HEK293 (cell line): ENCODE data around the gene SYTL5.

Source experiments
- SETDB1 ChIP-seq: IDR thresholded peaks from one replicate; pipeline ENCODE4 v1.6.1; 2017; ENCODE audit warnings: mild to moderate bottlenecking, low read length, moderate library complexity, mixed read lengths; ENCODE audit not compliant: insufficient read length
- TCF7L2 ChIP-seq: IDR thresholded peaks from 2 replicates; pipeline ENCODE4 v1.6.1; 2011; ENCODE audit warnings: low read depth, mild to moderate bottlenecking, inconsistent platforms, low read length, moderate library complexity, borderline replicate concordance
- YY1 ChIP-seq: fragments of 450-650 bp; formaldehyde crosslinking; IDR thresholded peaks from 2 replicates; pipeline ENCODE4 v1.5.1; 2018; ENCODE audit warnings: missing biosample characterization, missing genetic modification characterization
- YY2 ChIP-seq: fragments of 450-650 bp; formaldehyde crosslinking; IDR thresholded peaks from 2 replicates; pipeline ENCODE4 v1.5.1; 2016; ENCODE audit warnings: missing biosample characterization, missing genetic modification characterization
- ZNF214 ChIP-seq: fragments of 450-650 bp; formaldehyde crosslinking; IDR thresholded peaks from 2 replicates; pipeline ENCODE4 v1.5.1; 2017; ENCODE audit warnings: missing biosample characterization, mild to moderate bottlenecking, missing genetic modification characterization, borderline replicate concordance
- ZNF292 ChIP-seq: fragments of 450-650 bp; formaldehyde crosslinking; IDR thresholded peaks from 2 replicates; pipeline ENCODE4 v1.5.1; 2016; ENCODE audit warnings: low read depth, missing biosample characterization, missing genetic modification characterization, borderline replicate concordance
- ZNF514 ChIP-seq: fragments of 450-650 bp; formaldehyde crosslinking; IDR thresholded peaks from 2 replicates; pipeline ENCODE4 v1.5.1; 2016; ENCODE audit warnings: missing biosample characterization, missing genetic modification characterization
- ZNF664 ChIP-seq: fragments of 450-650 bp; formaldehyde crosslinking; IDR thresholded peaks from 2 replicates; pipeline ENCODE4 v1.5.1; 2016; ENCODE audit warnings: missing biosample characterization, missing genetic modification characterization
- ZSCAN16 ChIP-seq: fragments of 450-650 bp; formaldehyde crosslinking; IDR thresholded peaks from 2 replicates; pipeline ENCODE4 v1.5.1; 2016; ENCODE audit warnings: missing biosample characterization, missing genetic modification characterization
- ZSCAN23 ChIP-seq: fragments of 450-650 bp; formaldehyde crosslinking; IDR thresholded peaks from 2 replicates; pipeline ENCODE4 v1.5.1; 2016; ENCODE audit warnings: missing biosample characterization, missing genetic modification characterization
- ZSCAN30 ChIP-seq: fragments of 450-650 bp; IDR thresholded peaks from 2 replicates; pipeline ENCODE4 v1.5.1; 2018; ENCODE audit warnings: missing biosample characterization, mild to moderate bottlenecking, missing genetic modification characterization, moderate library complexity
- TF ChIP-seq, protein P1 (sequence below): fragments of 450-650 bp; formaldehyde crosslinking; IDR thresholded peaks from 2 replicates; pipeline ENCODE4 v1.5.1; 2016; ENCODE audit warnings: missing biosample characterization, missing genetic modification characterization
- TF ChIP-seq, protein P2 (sequence below): sonication (generic); formaldehyde crosslinking; IDR thresholded peaks from 2 replicates; pipeline ENCODE4 v1.8.1; 2022; ENCODE audit warnings: mild to moderate bottlenecking, moderate library complexity, missing genetic modification reagents
- TF ChIP-seq, protein P3 (sequence below): fragments of 450-650 bp; formaldehyde crosslinking; IDR thresholded peaks from 2 replicates; pipeline ENCODE4 v1.5.1; 2016; ENCODE audit warnings: missing biosample characterization, missing genetic modification characterization
- TF ChIP-seq, protein P4 (sequence below): fragments of 450-650 bp; formaldehyde crosslinking; IDR thresholded peaks from 2 replicates; pipeline ENCODE4 v1.5.1; 2016; ENCODE audit warnings: missing biosample characterization, missing genetic modification characterization, borderline replicate concordance
- TF ChIP-seq, protein P5 (sequence below): fragments of 450-650 bp; formaldehyde crosslinking; IDR thresholded peaks from 2 replicates; pipeline ENCODE4 v1.5.1; 2016; ENCODE audit warnings: missing biosample characterization, missing genetic modification characterization

The SYTL5 gene

DNA sequence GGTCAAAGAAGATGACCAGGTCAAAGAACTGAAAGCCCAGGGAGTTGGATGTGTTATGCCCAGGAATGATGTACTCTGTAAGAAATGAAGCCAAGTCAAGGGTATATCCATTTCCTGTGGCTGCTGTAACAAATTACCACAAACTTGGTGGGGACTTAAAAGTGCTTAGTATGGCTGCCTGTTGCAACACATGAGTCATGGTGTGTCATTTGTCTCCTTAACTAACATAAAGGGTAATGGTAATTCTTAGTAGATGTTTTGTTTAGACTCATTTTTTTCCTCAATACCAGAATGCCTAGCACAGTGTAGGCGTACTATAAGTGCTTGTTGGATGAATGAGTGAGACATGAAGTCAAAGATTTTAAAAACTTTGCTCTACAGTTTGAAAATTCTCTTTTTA lies 45.7 kb downstream of the SYTL5 start (continued):
- TF ChIP-seq, protein P1, sequence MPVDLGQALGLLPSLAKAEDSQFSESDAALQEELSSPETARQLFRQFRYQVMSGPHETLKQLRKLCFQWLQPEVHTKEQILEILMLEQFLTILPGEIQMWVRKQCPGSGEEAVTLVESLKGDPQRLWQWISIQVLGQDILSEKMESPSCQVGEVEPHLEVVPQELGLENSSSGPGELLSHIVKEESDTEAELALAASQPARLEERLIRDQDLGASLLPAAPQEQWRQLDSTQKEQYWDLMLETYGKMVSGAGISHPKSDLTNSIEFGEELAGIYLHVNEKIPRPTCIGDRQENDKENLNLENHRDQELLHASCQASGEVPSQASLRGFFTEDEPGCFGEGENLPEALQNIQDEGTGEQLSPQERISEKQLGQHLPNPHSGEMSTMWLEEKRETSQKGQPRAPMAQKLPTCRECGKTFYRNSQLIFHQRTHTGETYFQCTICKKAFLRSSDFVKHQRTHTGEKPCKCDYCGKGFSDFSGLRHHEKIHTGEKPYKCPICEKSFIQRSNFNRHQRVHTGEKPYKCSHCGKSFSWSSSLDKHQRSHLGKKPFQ (tag by site-specific recombination) = no peak
- TF ChIP-seq ZSCAN30 (tag by site-specific recombination) (no peak), SETDB1 (peak; percentile 44), ZNF292 (no peak), YY1 (tag by site-specific recombination) (no peak), TCF7L2 (0 out of 2 replicates have a peak, but pooled peaks have one; percentile 45), ZNF664 (tag by site-specific recombination) (no peak), ZSCAN16 (no peak), ZNF214 (tag by site-specific recombination) (no peak), ZSCAN23 (no peak), ZNF514 (tag by site-specific recombination) (no peak), YY2 (tag by site-specific recombination) (no peak)
- TF ChIP-seq, protein P2, sequence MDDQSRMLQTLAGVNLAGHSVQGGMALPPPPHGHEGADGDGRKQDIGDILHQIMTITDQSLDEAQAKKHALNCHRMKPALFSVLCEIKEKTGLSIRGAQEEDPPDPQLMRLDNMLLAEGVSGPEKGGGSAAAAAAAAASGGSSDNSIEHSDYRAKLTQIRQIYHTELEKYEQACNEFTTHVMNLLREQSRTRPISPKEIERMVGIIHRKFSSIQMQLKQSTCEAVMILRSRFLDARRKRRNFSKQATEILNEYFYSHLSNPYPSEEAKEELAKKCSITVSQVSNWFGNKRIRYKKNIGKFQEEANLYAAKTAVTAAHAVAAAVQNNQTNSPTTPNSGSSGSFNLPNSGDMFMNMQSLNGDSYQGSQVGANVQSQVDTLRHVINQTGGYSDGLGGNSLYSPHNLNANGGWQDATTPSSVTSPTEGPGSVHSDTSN (CRISPR knock-in tag) = no peak
- TF ChIP-seq, protein P3, sequence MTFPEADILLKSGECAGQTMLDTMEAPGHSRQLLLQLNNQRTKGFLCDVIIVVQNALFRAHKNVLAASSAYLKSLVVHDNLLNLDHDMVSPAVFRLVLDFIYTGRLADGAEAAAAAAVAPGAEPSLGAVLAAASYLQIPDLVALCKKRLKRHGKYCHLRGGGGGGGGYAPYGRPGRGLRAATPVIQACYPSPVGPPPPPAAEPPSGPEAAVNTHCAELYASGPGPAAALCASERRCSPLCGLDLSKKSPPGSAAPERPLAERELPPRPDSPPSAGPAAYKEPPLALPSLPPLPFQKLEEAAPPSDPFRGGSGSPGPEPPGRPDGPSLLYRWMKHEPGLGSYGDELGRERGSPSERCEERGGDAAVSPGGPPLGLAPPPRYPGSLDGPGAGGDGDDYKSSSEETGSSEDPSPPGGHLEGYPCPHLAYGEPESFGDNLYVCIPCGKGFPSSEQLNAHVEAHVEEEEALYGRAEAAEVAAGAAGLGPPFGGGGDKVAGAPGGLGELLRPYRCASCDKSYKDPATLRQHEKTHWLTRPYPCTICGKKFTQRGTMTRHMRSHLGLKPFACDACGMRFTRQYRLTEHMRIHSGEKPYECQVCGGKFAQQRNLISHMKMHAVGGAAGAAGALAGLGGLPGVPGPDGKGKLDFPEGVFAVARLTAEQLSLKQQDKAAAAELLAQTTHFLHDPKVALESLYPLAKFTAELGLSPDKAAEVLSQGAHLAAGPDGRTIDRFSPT (tag by site-specific recombination) = no peak
- TF ChIP-seq, protein P4, sequence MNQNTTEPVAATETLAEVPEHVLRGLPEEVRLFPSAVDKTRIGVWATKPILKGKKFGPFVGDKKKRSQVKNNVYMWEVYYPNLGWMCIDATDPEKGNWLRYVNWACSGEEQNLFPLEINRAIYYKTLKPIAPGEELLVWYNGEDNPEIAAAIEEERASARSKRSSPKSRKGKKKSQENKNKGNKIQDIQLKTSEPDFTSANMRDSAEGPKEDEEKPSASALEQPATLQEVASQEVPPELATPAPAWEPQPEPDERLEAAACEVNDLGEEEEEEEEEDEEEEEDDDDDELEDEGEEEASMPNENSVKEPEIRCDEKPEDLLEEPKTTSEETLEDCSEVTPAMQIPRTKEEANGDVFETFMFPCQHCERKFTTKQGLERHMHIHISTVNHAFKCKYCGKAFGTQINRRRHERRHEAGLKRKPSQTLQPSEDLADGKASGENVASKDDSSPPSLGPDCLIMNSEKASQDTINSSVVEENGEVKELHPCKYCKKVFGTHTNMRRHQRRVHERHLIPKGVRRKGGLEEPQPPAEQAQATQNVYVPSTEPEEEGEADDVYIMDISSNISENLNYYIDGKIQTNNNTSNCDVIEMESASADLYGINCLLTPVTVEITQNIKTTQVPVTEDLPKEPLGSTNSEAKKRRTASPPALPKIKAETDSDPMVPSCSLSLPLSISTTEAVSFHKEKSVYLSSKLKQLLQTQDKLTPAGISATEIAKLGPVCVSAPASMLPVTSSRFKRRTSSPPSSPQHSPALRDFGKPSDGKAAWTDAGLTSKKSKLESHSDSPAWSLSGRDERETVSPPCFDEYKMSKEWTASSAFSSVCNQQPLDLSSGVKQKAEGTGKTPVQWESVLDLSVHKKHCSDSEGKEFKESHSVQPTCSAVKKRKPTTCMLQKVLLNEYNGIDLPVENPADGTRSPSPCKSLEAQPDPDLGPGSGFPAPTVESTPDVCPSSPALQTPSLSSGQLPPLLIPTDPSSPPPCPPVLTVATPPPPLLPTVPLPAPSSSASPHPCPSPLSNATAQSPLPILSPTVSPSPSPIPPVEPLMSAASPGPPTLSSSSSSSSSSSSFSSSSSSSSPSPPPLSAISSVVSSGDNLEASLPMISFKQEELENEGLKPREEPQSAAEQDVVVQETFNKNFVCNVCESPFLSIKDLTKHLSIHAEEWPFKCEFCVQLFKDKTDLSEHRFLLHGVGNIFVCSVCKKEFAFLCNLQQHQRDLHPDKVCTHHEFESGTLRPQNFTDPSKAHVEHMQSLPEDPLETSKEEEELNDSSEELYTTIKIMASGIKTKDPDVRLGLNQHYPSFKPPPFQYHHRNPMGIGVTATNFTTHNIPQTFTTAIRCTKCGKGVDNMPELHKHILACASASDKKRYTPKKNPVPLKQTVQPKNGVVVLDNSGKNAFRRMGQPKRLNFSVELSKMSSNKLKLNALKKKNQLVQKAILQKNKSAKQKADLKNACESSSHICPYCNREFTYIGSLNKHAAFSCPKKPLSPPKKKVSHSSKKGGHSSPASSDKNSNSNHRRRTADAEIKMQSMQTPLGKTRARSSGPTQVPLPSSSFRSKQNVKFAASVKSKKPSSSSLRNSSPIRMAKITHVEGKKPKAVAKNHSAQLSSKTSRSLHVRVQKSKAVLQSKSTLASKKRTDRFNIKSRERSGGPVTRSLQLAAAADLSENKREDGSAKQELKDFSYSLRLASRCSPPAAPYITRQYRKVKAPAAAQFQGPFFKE (tag by site-specific recombination) = no peak
- TF ChIP-seq, protein P5, sequence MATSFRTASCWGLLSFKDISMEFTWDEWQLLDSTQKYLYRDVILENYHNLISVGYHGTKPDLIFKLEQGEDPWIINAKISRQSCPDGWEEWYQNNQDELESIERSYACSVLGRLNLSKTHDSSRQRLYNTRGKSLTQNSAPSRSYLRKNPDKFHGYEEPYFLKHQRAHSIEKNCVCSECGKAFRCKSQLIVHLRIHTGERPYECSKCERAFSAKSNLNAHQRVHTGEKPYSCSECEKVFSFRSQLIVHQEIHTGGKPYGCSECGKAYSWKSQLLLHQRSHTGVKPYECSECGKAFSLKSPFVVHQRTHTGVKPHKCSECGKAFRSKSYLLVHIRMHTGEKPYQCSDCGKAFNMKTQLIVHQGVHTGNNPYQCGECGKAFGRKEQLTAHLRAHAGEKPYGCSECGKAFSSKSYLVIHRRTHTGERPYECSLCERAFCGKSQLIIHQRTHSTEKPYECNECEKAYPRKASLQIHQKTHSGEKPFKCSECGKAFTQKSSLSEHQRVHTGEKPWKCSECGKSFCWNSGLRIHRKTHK (tag by site-specific recombination) = no peak
